ENCODE results near the gene SPAG9. TPM values are rescaled to one million over a fixed set of nuclear protein-coding genes. Genes with fewer than 3 reads are reported as not detected.

Gene SPAG9
- total and polyA plus RNA-seq, 2 of the 8 experiments (the other 6 are each of a cell fraction or from before 2014, with no cell fraction given), result 9.8 to 63.8 TPM

DNA sequence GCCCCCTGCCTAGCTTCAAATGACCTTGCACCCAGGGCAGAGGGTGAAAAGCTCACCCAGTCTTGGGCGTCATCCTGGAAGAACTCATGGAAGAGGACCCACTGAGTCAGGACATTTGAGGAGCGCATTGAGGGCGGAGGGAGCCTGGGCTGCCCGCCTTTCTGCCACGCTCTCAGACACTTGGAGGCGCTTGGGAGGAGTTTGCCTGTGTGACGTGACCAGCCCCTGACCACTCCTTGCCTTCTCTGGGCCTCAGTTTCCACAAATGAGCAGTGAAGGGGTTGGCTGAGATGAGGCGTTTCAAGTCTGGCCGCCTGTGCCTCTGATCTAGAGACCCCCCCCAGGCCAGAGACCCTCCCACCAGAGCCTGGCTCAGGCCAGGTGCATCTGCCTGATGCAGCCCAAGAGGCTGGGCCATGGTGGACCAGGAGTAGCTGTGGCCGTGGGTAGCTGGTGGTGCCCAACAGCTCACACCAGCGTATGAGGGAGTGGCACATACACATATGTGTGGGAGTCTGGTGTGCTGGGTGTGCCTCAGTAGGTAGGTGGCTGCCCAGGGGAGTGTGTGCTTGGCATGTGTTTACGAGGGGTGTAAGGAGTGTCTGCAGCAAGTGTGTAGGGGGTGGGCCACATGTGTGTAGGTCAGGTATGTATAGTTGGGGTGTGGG, 174.3 kb downstream of the SPAG9 start (continued):
- TF ChIP-seq TAF1 (IDR thresholded peaks at IDR 0.05; ENCODE audit: low read depth, low read length) (no peak), SIRT6 (IDR thresholded peaks at IDR 0.05; ENCODE audit: low read length) (no peak), ATF2 (IDR thresholded peaks at IDR 0.05; ENCODE audit: low read length) (no peak), SAP30 (IDR thresholded peaks at IDR 0.05; ENCODE audit: insufficient read depth, insufficient replicate concordance, low read length) (no peak), HDAC6 (IDR thresholded peaks at IDR 0.05; ENCODE audit: low read depth, low read length) (no peak), CHD1 (IDR thresholded peaks at IDR 0.05; ENCODE audit: low read depth, low read length) (no peak), GTF2F1 (IDR thresholded peaks at IDR 0.05; ENCODE audit: borderline replicate concordance, low read depth, low read length) (no peak)

All from H1 (cell line).